ENCODE results near the gene RHOH.
"Not testable (repeated sequence)": the region's sequence is repeated elsewhere in the genome, so short reads cannot be mapped to it uniquely, and the experiment has no call there.

RHOH gene

DNA sequence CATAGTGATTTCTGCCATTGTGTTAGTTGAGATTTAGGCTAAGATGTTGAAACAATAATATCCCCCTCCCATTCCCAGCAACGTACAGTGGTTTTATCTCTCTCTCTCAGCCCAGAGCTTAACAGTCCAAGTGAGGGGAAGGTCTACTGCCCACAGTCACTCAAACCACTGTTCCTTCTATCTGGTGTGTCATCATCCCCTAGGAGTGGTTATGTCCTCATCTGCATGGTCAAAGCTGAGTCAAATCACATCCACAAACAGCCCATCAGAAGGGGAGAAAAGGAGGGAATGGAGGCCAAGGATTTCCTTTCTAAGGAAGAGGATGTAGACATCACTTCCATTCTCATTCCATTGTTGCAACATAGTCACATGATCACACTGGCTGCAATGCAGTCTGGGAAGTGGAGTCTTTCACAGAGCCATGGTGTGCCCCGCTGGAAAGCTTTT, 95.5 kb downstream of the RHOH start:
- no peak for TF ChIP-seq GLIS3 (CRISPR knock-in tag; IDR thresholded peaks at IDR 0.05)
- ATAC-seq: peak; percentile 65

DNA sequence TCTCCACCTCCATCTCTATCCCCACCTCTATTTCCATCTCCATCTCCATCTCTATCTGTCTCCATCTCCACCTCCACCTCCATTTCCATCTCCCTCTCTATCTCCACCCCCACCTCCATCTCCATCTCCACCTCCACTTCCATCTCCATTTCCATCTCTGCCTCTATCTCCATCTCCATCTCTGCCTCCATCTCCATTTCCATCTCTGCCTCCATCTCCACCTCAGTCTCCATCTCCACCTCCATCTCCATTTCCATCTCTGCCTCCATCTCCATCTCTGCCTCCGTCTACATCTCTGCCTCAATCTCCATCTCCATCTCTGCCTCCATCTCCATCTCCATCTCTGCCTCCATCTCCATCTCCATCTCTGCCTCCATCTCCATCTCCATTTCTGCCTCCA, 97.5 kb downstream of the RHOH start:
- TF ChIP-seq, protein P1, sequence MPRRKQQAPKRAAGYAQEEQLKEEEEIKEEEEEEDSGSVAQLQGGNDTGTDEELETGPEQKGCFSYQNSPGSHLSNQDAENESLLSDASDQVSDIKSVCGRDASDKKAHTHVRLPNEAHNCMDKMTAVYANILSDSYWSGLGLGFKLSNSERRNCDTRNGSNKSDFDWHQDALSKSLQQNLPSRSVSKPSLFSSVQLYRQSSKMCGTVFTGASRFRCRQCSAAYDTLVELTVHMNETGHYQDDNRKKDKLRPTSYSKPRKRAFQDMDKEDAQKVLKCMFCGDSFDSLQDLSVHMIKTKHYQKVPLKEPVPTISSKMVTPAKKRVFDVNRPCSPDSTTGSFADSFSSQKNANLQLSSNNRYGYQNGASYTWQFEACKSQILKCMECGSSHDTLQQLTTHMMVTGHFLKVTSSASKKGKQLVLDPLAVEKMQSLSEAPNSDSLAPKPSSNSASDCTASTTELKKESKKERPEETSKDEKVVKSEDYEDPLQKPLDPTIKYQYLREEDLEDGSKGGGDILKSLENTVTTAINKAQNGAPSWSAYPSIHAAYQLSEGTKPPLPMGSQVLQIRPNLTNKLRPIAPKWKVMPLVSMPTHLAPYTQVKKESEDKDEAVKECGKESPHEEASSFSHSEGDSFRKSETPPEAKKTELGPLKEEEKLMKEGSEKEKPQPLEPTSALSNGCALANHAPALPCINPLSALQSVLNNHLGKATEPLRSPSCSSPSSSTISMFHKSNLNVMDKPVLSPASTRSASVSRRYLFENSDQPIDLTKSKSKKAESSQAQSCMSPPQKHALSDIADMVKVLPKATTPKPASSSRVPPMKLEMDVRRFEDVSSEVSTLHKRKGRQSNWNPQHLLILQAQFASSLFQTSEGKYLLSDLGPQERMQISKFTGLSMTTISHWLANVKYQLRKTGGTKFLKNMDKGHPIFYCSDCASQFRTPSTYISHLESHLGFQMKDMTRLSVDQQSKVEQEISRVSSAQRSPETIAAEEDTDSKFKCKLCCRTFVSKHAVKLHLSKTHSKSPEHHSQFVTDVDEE (CRISPR knock-in tag; IDR thresholded peaks at IDR 0.05): no peak
- TF ChIP-seq, protein P2, sequence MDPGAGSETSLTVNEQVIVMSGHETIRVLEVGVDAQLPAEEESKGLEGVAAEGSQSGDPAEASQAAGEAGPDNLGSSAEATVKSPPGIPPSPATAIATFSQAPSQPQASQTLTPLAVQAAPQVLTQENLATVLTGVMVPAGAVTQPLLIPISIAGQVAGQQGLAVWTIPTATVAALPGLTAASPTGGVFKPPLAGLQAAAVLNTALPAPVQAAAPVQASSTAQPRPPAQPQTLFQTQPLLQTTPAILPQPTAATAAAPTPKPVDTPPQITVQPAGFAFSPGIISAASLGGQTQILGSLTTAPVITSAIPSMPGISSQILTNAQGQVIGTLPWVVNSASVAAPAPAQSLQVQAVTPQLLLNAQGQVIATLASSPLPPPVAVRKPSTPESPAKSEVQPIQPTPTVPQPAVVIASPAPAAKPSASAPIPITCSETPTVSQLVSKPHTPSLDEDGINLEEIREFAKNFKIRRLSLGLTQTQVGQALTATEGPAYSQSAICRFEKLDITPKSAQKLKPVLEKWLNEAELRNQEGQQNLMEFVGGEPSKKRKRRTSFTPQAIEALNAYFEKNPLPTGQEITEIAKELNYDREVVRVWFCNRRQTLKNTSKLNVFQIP (CRISPR knock-in tag; IDR thresholded peaks at IDR 0.05; ENCODE audit: borderline replicate concordance, low read depth): no peak
- TF ChIP-seq CSDC2 (CRISPR knock-in tag; IDR thresholded peaks at IDR 0.05) (no peak), OSR1 (CRISPR knock-in tag; IDR thresholded peaks at IDR 0.05) (no peak), ISL1 (CRISPR knock-in tag; IDR thresholded peaks at IDR 0.05) (no peak)
- TF ChIP-seq, protein P3, sequence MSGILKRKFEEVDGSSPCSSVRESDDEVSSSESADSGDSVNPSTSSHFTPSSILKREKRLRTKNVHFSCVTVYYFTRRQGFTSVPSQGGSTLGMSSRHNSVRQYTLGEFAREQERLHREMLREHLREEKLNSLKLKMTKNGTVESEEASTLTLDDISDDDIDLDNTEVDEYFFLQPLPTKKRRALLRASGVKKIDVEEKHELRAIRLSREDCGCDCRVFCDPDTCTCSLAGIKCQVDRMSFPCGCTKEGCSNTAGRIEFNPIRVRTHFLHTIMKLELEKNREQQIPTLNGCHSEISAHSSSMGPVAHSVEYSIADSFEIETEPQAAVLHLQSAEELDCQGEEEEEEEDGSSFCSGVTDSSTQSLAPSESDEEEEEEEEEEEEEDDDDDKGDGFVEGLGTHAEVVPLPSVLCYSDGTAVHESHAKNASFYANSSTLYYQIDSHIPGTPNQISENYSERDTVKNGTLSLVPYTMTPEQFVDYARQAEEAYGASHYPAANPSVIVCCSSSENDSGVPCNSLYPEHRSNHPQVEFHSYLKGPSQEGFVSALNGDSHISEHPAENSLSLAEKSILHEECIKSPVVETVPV (CRISPR knock-in tag; IDR thresholded peaks at IDR 0.05): no peak
- no peak for ATAC-seq

DNA sequence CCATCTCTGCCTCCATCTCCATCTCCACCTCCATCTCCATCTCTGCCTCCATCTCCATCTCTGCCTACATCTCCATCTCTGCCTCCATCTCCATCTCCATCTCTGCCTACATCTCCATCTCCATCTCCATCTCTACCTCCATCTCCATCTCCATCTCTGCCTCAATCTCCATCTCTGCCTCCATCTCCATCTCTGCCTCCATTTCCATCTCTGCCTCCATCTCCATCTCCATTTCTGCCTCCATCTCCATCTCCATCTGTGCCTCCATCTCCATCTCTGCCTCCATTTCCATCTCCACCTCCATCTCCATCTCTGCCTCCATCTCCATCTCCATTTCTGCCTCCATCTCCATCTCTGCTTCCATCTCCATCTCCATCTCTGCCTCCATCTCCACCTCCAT, 98.2 kb downstream of the RHOH start:
- ATAC-seq: not testable (repeated sequence)

DNA sequence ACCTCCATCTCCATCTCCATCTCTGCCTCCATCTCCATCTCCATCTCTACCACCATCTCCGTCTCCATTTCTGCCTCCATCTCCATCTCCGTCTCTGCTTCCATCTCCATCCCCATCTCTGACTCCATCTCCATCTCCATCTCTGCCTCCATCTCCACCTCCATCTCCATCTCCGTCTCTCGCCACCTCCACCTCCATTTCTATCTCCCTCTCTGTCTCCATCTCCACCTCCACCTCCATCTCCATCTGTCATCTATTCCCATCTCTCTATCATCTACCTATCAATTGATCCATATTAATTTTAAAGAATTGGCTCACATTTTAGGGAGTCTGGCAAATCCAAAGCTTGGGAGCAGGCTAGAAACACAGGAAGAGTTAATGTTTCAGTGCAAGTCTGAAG, 98.7 kb downstream of the RHOH start:
- ATAC-seq: no peak
- TF ChIP-seq ZNF70 (CRISPR knock-in tag; IDR thresholded peaks at IDR 0.05) (no peak), TCF4 (CRISPR knock-in tag; IDR thresholded peaks at IDR 0.05; ENCODE audit: borderline replicate concordance) (no peak), ESRRG (CRISPR knock-in tag; IDR thresholded peaks at IDR 0.05) (no peak), OSR1 (CRISPR knock-in tag; IDR thresholded peaks at IDR 0.05) (no peak), ZNF8 (CRISPR knock-in tag; IDR thresholded peaks at IDR 0.05) (no peak), RARB (CRISPR knock-in tag; IDR thresholded peaks at IDR 0.05) (no peak), PPARA (CRISPR knock-in tag; IDR thresholded peaks at IDR 0.05; ENCODE audit: borderline replicate concordance) (no peak), ZFP30 (CRISPR knock-in tag; IDR thresholded peaks at IDR 0.05) (no peak)
- TF ChIP-seq, protein P3 (CRISPR knock-in tag; IDR thresholded peaks at IDR 0.05): no peak
- TF ChIP-seq, protein P4, sequence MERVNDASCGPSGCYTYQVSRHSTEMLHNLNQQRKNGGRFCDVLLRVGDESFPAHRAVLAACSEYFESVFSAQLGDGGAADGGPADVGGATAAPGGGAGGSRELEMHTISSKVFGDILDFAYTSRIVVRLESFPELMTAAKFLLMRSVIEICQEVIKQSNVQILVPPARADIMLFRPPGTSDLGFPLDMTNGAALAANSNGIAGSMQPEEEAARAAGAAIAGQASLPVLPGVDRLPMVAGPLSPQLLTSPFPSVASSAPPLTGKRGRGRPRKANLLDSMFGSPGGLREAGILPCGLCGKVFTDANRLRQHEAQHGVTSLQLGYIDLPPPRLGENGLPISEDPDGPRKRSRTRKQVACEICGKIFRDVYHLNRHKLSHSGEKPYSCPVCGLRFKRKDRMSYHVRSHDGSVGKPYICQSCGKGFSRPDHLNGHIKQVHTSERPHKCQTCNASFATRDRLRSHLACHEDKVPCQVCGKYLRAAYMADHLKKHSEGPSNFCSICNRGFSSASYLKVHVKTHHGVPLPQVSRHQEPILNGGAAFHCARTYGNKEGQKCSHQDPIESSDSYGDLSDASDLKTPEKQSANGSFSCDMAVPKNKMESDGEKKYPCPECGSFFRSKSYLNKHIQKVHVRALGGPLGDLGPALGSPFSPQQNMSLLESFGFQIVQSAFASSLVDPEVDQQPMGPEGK (CRISPR knock-in tag; IDR thresholded peaks at IDR 0.05; ENCODE audit: borderline replicate concordance): no peak
- TF ChIP-seq, protein P2 (CRISPR knock-in tag; IDR thresholded peaks at IDR 0.05; ENCODE audit: borderline replicate concordance, low read depth): no peak

Measured in SK-N-SH treated with all-trans-retinoic acid at 6 μM for 48 hours (cell line).